HepG2 (cell line): ENCODE measurements around the gene BYSL. TPM values are rescaled to one million over a fixed set of nuclear protein-coding genes. Genes with fewer than 3 reads are reported as not detected.

Experiments used
- BRCA1 ChIP-seq: sonication (generic); formaldehyde crosslinking; IDR thresholded peaks from 2 replicates; pipeline ENCODE4 v1.4.0; 2020; ENCODE audit warnings: missing genetic modification reagents
- CEBPB ChIP-seq: IDR thresholded peaks from 2 replicates; pipeline ENCODE4 v1.6.1; 2011; ENCODE audit warnings: low read depth, low read length, improper control_type of control experiment, borderline replicate concordance
- FOSL1 ChIP-seq: sonication (generic); formaldehyde crosslinking; IDR thresholded peaks from 2 replicates; pipeline ENCODE4 v1.9.0; 2021; ENCODE audit warnings: missing genetic modification reagents, borderline replicate concordance
- GABPB1 ChIP-seq: IDR thresholded peaks from 2 replicates; pipeline ENCODE4 v1.6.1; 2016; ENCODE audit warnings: mild to moderate bottlenecking, missing genetic modification reagents, moderate library complexity, missing compliant biosample characterization
- MED8 ChIP-seq: sonication (generic); formaldehyde crosslinking; IDR thresholded peaks from 2 replicates; pipeline ENCODE4 v1.8.1; 2023; ENCODE audit warnings: mild to moderate bottlenecking, missing genetic modification reagents; ENCODE audit not compliant: insufficient replicate concordance
- MLLT10 ChIP-seq: sonication (generic); formaldehyde crosslinking; IDR thresholded peaks from 2 replicates; pipeline ENCODE4 v1.4.0; 2020; ENCODE audit warnings: missing genetic modification reagents
- NAIF1 ChIP-seq: sonication (generic); formaldehyde crosslinking; IDR thresholded peaks from 2 replicates; pipeline ENCODE4 v1.5.0; 2020; ENCODE audit warnings: mild to moderate bottlenecking, missing genetic modification reagents, borderline replicate concordance
- POLR2A ChIP-seq, 2 experiments: IDR thresholded peaks; 2 replicates each; pipeline ENCODE4 v1.6.1; 2011; ENCODE audit warnings: low read depth in 2 of 2, low read length in 2 of 2, mild to moderate bottlenecking in 1 of 2, moderate library complexity in 1 of 2; ENCODE audit not compliant: insufficient read depth in 1 of 2
- RFX3 ChIP-seq: IDR thresholded peaks from 2 replicates; pipeline ENCODE4 v1.6.1; 2016; ENCODE audit warnings: missing biosample characterization, missing genetic modification reagents
- SP4 ChIP-seq: sonication (generic); formaldehyde crosslinking; IDR thresholded peaks from 2 replicates; pipeline ENCODE4 v1.8.1; 2023; ENCODE audit warnings: mild to moderate bottlenecking, missing genetic modification reagents
- TRIM24 ChIP-seq: sonication (generic); formaldehyde crosslinking; IDR thresholded peaks from 2 replicates; pipeline ENCODE4 v1.8.0; 2022; ENCODE audit warnings: mild to moderate bottlenecking, missing genetic modification reagents
- ZNF510 ChIP-seq: sonication (generic); formaldehyde crosslinking; IDR thresholded peaks from 2 replicates; pipeline ENCODE4 v1.4.0; 2020; ENCODE audit warnings: low read depth, mild to moderate bottlenecking, missing genetic modification reagents
- ZNF547 ChIP-seq: sonication (generic); formaldehyde crosslinking; IDR thresholded peaks from 2 replicates; pipeline ENCODE4 v1.5.1; 2020; ENCODE audit warnings: mild to moderate bottlenecking, missing genetic modification reagents
- ZNF777 ChIP-seq: sonication (generic); formaldehyde crosslinking; IDR thresholded peaks from 2 replicates; pipeline ENCODE4 v1.4.0; 2020; ENCODE audit warnings: missing genetic modification reagents
- ZNF816 ChIP-seq: sonication (generic); formaldehyde crosslinking; IDR thresholded peaks from 2 replicates; pipeline ENCODE4 v1.8.0; 2022; ENCODE audit warnings: missing genetic modification reagents, mild to moderate bottlenecking, borderline replicate concordance
- ZSCAN29 ChIP-seq: sonication (generic); formaldehyde crosslinking; conservative IDR thresholded peaks from 2 replicates; pipeline ENCODE4 v1.4.0; 2020; ENCODE audit warnings: mild to moderate bottlenecking, missing genetic modification reagents
- polyA plus RNA-seq, 8 experiments: library from polyadenylated mRNA; depleted of rRNA in 3 of 8; stranded (reverse) in 7 of 8; unstranded in 1 of 8; fragments of >200 nt; fragmentation: Illumina TruSeq in 4 of 8; extraction: Trizol in 4 of 8; gene quantifications; 2 replicates each; pipeline versions ENCODE4 v1.2.1 to v1.2.3, GENCODE V29; 2011 to 2016; ENCODE audit warnings: low read depth in 4 of 8, missing spikeins in 1 of 8, mixed read lengths in 1 of 8; ENCODE audit not compliant: insufficient read depth in 1 of 8
- total RNA-seq, 5 experiments: library from RNA; depleted of rRNA; stranded (reverse); fragments of >200 nt; fragmentation: Illumina TruSeq; extraction: Trizol; gene quantifications; 2 replicates each; pipeline ENCODE4 v1.2.3, GENCODE V29; 2016; ENCODE audit warnings: low read depth in 1 of 5
- TF ChIP-seq, protein P1 (sequence below): IDR thresholded peaks from 2 replicates; pipeline ENCODE4 v1.6.1; 2016; ENCODE audit warnings: mild to moderate bottlenecking, missing biosample characterization, missing genetic modification reagents
- TF ChIP-seq, protein P2 (sequence below): sonication (generic); formaldehyde crosslinking; IDR thresholded peaks from 2 replicates; pipeline ENCODE4 v1.5.0; 2020; ENCODE audit warnings: missing genetic modification reagents, mild to moderate bottlenecking, borderline replicate concordance
- TF ChIP-seq, protein P3 (sequence below): sonication (generic); formaldehyde crosslinking; IDR thresholded peaks from 2 replicates; pipeline ENCODE4 v1.8.0; 2022; ENCODE audit warnings: mild to moderate bottlenecking, missing genetic modification reagents, borderline replicate concordance
- TF ChIP-seq, protein P4 (sequence below): sonication (generic); formaldehyde crosslinking; IDR thresholded peaks from 2 replicates; pipeline ENCODE4 v1.5.0; 2020; ENCODE audit warnings: mild to moderate bottlenecking, missing genetic modification reagents
- TF ChIP-seq, protein P5 (sequence below): sonication (generic); formaldehyde crosslinking; conservative IDR thresholded peaks from 2 replicates; pipeline ENCODE4 v1.4.0; 2020; ENCODE audit warnings: missing genetic modification reagents
- TF ChIP-seq, protein P6 (sequence below): sonication (generic); formaldehyde crosslinking; IDR thresholded peaks from 2 replicates; pipeline ENCODE4 v1.4.0; 2020; ENCODE audit warnings: missing genetic modification reagents

The BYSL gene
- total and polyA plus RNA-seq, 2 of the 13 experiments (the other 11 are each of a cell fraction or from before 2014, with no cell fraction given), result 27.9 to 28.6 TPM

DNA sequence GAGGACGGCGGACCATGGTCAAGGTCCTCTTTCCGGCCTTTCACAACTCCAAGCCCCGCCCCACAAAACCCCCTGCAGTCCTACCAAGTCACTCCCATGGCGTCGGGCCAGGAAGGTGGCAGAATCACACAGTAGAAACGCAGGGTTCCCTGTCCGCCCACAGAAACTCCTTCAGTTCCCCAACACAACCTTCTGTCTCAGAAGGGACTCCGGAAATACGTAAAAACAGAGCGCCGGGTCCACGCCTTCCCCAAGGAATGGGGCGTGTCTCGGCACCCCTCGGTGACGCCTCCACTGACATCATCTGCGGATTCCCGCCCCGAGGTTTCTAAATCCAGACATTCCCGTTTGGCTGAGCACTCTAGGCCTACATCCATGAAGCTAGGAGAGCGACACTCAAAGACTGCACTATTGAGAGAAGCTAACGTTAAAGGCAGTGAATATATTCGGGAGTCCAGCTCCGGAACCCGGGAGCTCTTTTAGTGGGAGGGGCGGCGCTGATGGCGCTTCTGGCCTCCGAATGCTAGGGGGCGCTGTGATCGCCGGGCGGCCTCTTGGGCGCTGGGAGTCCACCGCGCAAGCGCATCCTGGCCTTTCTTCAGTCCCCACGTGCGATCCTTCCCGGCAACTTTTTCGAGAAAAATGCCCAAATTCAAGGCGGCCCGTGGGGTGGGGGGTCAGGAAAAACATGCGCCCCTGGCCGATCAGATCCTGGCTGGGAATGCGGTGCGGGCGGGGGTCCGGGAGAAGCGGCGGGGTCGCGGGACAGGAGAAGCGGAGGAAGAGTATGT, at the start of gene BYSL, which contains the start of gene MED20 (continued):
- TF ChIP-seq ZNF777 (CRISPR knock-in tag) (peak; percentile 66; the same call in 1 of the 2 replicates), ZNF547 (CRISPR knock-in tag) (peak; percentile 97; the same call in 1 of the 2 replicates), MED8 (peak; percentile 22), SP4 (CRISPR knock-in tag) (peak; percentile 98), POLR2A (IDR thresholded peaks at IDR 0.05; ENCODE audit: insufficient read depth in 1 of 2, low read depth in 2 of 2, low read length in 2 of 2) (peak; percentile 77 to 89), FOSL1 (CRISPR knock-in tag) (peak; percentile 49; the same call in 1 of the 2 replicates), ZSCAN29 (peak; percentile 78; the same call in 1 of the 2 replicates), ZNF510 (peak; percentile 90), NAIF1 (CRISPR knock-in tag) (peak; percentile 68; the same call in 1 of the 2 replicates), ZNF816 (CRISPR knock-in tag) (no peak), RFX3 (CRISPR knock-in tag) (no peak), GABPB1 (CRISPR knock-in tag) (peak; percentile 98), MLLT10 (CRISPR knock-in tag) (no peak), CEBPB (0 out of 2 replicates have a peak, but pooled peaks have one; percentile 55), BRCA1 (no peak; the same call in 1 of the 2 replicates), TRIM24 (CRISPR knock-in tag) (no peak)
- TF ChIP-seq, protein P1, sequence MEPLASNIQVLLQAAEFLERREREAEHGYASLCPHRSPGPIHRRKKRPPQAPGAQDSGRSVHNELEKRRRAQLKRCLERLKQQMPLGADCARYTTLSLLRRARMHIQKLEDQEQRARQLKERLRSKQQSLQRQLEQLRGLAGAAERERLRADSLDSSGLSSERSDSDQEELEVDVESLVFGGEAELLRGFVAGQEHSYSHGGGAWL (CRISPR knock-in tag), result peak; percentile 95
- TF ChIP-seq, protein P2, sequence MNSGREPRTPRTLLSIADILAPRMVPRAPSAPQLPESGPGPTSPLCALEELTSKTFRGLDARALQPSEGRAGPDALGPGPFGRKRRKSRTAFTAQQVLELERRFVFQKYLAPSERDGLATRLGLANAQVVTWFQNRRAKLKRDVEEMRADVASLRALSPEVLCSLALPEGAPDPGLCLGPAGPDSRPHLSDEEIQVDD, result 0 out of 2 replicates have a peak, but pooled peaks have one; percentile 7
- TF ChIP-seq, protein P3, sequence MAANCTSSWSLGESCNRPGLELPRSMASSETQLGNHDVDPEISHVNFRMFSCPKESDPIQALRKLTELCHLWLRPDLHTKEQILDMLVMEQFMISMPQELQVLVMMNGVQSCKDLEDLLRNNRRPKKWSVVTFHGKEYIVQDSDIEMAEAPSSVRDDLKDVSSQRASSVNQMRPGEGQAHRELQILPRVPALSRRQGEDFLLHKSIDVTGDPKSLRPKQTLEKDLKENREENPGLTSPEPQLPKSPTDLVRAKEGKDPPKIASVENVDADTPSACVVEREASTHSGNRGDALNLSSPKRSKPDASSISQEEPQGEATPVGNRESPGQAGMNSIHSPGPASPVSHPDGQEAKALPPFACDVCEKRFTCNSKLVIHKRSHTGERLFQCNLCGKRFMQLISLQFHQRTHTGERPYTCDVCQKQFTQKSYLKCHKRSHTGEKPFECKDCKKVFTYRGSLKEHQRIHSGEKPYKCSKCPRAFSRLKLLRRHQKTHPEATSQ (CRISPR knock-in tag), result peak; percentile 88; the same call in 1 of the 2 replicates
- TF ChIP-seq, protein P4, sequence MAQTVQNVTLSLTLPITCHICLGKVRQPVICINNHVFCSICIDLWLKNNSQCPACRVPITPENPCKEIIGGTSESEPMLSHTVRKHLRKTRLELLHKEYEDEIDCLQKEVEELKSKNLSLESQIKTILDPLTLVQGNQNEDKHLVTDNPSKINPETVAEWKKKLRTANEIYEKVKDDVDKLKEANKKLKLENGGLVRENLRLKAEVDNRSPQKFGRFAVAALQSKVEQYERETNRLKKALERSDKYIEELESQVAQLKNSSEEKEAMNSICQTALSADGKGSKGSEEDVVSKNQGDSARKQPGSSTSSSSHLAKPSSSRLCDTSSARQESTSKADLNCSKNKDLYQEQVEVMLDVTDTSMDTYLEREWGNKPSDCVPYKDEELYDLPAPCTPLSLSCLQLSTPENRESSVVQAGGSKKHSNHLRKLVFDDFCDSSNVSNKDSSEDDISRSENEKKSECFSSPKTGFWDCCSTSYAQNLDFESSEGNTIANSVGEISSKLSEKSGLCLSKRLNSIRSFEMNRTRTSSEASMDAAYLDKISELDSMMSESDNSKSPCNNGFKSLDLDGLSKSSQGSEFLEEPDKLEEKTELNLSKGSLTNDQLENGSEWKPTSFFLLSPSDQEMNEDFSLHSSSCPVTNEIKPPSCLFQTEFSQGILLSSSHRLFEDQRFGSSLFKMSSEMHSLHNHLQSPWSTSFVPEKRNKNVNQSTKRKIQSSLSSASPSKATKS (CRISPR knock-in tag), result no peak
- TF ChIP-seq, protein P5, sequence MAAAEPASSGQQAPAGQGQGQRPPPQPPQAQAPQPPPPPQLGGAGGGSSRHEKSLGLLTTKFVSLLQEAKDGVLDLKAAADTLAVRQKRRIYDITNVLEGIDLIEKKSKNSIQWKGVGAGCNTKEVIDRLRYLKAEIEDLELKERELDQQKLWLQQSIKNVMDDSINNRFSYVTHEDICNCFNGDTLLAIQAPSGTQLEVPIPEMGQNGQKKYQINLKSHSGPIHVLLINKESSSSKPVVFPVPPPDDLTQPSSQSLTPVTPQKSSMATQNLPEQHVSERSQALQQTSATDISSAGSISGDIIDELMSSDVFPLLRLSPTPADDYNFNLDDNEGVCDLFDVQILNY (CRISPR knock-in tag), result peak; percentile 71
- TF ChIP-seq, protein P6, sequence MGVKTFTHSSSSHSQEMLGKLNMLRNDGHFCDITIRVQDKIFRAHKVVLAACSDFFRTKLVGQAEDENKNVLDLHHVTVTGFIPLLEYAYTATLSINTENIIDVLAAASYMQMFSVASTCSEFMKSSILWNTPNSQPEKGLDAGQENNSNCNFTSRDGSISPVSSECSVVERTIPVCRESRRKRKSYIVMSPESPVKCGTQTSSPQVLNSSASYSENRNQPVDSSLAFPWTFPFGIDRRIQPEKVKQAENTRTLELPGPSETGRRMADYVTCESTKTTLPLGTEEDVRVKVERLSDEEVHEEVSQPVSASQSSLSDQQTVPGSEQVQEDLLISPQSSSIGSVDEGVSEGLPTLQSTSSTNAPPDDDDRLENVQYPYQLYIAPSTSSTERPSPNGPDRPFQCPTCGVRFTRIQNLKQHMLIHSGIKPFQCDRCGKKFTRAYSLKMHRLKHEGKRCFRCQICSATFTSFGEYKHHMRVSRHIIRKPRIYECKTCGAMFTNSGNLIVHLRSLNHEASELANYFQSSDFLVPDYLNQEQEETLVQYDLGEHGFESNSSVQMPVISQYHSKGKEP (CRISPR knock-in tag), result 0 out of 2 replicates have a peak, but pooled peaks have one; percentile 29
